Fibroblast of lung (primary cell): ENCODE measurements around the gene IL1RAP. TPM values are rescaled to one million over a fixed set of nuclear protein-coding genes. Genes with fewer than 3 reads are reported as not detected.
A peak's percentile ranks its signal among the peaks of the same experiment; 100 is the strongest.

Experiments
- DNase-seq, 2 donors: peaks; one replicate each; pipeline versions ENCODE4 v3.0.0 to v3.0.0-alpha.2; 2010; ENCODE audit warnings: low read depth in 2 of 2
- H2AFZ ChIP-seq: 2 replicates; pipeline ENCODE4 v1.5.1; 2012; ENCODE audit warnings: low read length, control low read depth, inconsistent platforms
- H3K27ac ChIP-seq: 2 replicates; pipeline ENCODE4 v1.5.1; 2011; ENCODE audit warnings: low read length, control low read depth; ENCODE audit not compliant: insufficient read depth
- H3K27me3 ChIP-seq: 2 replicates; pipeline ENCODE4 v1.5.1; 2011; ENCODE audit warnings: mild to moderate bottlenecking, low read length; ENCODE audit not compliant: control insufficient read depth, insufficient read depth
- H3K36me3 ChIP-seq: 2 replicates; pipeline ENCODE4 v1.5.1; 2011; ENCODE audit warnings: low read length; ENCODE audit not compliant: control insufficient read depth, insufficient read depth
- H3K4me1 ChIP-seq: 2 replicates; pipeline ENCODE4 v1.5.1; 2011; ENCODE audit warnings: low read length; ENCODE audit not compliant: control insufficient read depth, insufficient read depth; ENCODE audit errors: extremely low read depth
- H3K4me2 ChIP-seq: 2 replicates; pipeline ENCODE4 v1.5.1; 2011; ENCODE audit warnings: low read length, control low read depth; ENCODE audit not compliant: insufficient read depth; ENCODE audit errors: extremely low read depth
- H3K4me3 ChIP-seq, 4 experiments: fragments of 200-600 bp in 1 of 4; sonication (generic) in 1 of 4; replicated peaks in 1 of 4; 2 replicates each; pipeline ENCODE4 v1.5.1; 2011 to 2016; ENCODE audit warnings: low read length in 4 of 4, low read depth in 3 of 4, mild to moderate bottlenecking in 3 of 4, control low read depth in 2 of 4, inconsistent platforms in 1 of 4, mixed read lengths in 1 of 4; ENCODE audit not compliant: insufficient read depth in 1 of 4; ENCODE audit errors: control extremely low read depth in 1 of 4
- H3K79me2 ChIP-seq: 2 replicates; pipeline ENCODE4 v1.5.1; 2012; ENCODE audit warnings: mild to moderate bottlenecking, low read length, inconsistent platforms; ENCODE audit not compliant: control insufficient read depth, insufficient read depth
- H3K9ac ChIP-seq: 2 replicates; pipeline ENCODE4 v1.5.1; 2011; ENCODE audit warnings: mild to moderate bottlenecking, low read length, control low read depth; ENCODE audit not compliant: insufficient read depth
- H3K9me3 ChIP-seq: 2 replicates; pipeline ENCODE4 v1.5.1; 2012; ENCODE audit warnings: low read depth, low read length; ENCODE audit not compliant: control insufficient read depth, insufficient read depth
- H4K20me1 ChIP-seq: 2 replicates; pipeline ENCODE4 v1.5.1; 2011; ENCODE audit warnings: low read length; ENCODE audit not compliant: control insufficient read depth, insufficient read depth; ENCODE audit errors: extremely low read depth
- EZH2 ChIP-seq: IDR thresholded peaks from 2 replicates; pipeline ENCODE4 v1.5.1; 2012; ENCODE audit warnings: low read length, control low read depth, mild to moderate bottlenecking; ENCODE audit errors: missing control alignments
- polyA plus RNA-seq, 2 donors: library from polyadenylated mRNA; depleted of rRNA in 1 of 2; stranded (reverse) in 1 of 2; unstranded in 1 of 2; fragments of >200 nt; gene quantifications; 2 replicates each; pipeline ENCODE4 v1.2.1, GENCODE V29; 2011 to 2012; ENCODE audit warnings: missing spikeins in 1 of 2
- total RNA-seq: library from RNA; depleted of rRNA; stranded (reverse); fragments of >200 nt; gene quantifications from 2 replicates; pipeline ENCODE4 v1.2.1, GENCODE V29; 2014
- TF ChIP-seq, protein P1 (sequence below), 2 donors: IDR thresholded peaks in 1 of 2; conservative IDR thresholded peaks in 1 of 2; 1 replicate in 1 of 2; 2 replicates in 1 of 2; pipeline ENCODE4 v1.5.1; 2011 to 2012; ENCODE audit warnings: low read length in 2 of 2, control low read depth in 1 of 2, inconsistent platforms in 1 of 2, low read depth in 1 of 2, mild to moderate bottlenecking in 1 of 2

Gene IL1RAP
- total and polyA plus RNA-seq, 2 donors (not counting 1 experiment from before 2014, with no cell fraction given): 10.2 to 12.6 TPM

DNA sequence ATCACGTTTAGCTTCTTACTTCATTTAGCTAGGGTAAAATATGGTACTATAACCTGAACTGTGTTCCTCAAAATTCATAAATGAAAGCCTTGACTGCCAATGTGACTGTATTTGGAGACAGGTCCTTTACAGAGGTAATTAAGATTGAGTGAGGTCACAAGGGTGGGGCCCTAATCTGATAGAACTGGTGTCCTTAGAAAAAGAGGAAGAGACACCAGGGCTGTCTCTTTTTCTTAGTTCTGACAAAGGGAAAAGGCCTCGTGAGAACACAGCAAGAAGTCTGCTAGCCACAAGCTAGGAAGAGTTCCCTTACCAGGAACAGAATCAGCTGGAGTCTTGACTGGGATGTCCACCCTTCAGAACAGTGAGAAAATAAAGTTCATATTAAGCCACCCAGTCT is 185.9 kb downstream of the IL1RAP start:
- Histone ChIP-seq H3K27ac (no peak overlapping the region), H3K36me3 (no peaks in the 10 kb centered on the region), H3K4me3 (no peak overlapping the region), H3K9ac (no peak overlapping the region), H4K20me1 (no peaks in the 10 kb centered on the region), H3K9me3 (no peaks in the 10 kb centered on the region), H3K27me3 (no peaks in the 10 kb centered on the region), H3K79me2 (no peaks in the 10 kb centered on the region), H3K4me2 (no peak overlapping the region), H2AFZ (no peak overlapping the region), H3K4me1 (no peaks in the 10 kb centered on the region)
- TF ChIP-seq EZH2: no peak
- TF ChIP-seq, protein P1, sequence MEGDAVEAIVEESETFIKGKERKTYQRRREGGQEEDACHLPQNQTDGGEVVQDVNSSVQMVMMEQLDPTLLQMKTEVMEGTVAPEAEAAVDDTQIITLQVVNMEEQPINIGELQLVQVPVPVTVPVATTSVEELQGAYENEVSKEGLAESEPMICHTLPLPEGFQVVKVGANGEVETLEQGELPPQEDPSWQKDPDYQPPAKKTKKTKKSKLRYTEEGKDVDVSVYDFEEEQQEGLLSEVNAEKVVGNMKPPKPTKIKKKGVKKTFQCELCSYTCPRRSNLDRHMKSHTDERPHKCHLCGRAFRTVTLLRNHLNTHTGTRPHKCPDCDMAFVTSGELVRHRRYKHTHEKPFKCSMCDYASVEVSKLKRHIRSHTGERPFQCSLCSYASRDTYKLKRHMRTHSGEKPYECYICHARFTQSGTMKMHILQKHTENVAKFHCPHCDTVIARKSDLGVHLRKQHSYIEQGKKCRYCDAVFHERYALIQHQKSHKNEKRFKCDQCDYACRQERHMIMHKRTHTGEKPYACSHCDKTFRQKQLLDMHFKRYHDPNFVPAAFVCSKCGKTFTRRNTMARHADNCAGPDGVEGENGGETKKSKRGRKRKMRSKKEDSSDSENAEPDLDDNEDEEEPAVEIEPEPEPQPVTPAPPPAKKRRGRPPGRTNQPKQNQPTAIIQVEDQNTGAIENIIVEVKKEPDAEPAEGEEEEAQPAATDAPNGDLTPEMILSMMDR (conservative IDR thresholded peaks at IDR 0.05 in 1 of 2, IDR thresholded peaks at IDR 0.05 in 1 of 2; ENCODE audit: low read depth in 1 of 2, low read length in 2 of 2): no peak
- DNase-seq: no peak

DNA sequence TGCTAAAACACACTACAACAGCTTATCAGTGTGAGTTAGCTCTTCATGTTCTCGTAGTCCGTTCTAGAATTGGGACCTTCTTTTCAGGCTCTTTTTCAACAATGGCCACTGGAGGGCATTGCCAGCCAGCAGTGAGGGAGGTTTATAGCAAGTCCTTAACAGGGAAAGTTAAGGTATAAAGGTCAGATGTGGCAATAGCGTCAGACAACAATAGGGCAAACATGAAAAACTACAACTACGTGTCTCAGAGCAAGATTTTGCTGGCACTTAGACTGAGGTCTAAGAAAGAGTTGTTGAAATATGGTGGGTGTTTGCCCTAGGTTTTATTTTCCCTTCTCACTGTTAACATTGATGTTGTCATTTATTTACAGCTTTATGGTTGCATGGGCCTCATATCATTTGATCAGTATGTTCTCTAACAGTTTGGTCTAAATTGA is 187.2 kb downstream of the IL1RAP start:
- Histone ChIP-seq H3K36me3 (no peaks in the 10 kb centered on the region), H4K20me1 (no peaks in the 10 kb centered on the region), H3K79me2 (no peaks in the 10 kb centered on the region), H3K9me3 (no peaks in the 10 kb centered on the region), H3K27me3 (no peaks in the 10 kb centered on the region), H3K4me2 (no peak overlapping the region), H3K27ac (no peak overlapping the region), H3K4me3 (no peak overlapping the region), H3K9ac (no peak overlapping the region), H2AFZ (no peak overlapping the region), H3K4me1 (no peaks in the 10 kb centered on the region)
- peak; percentile 43 to 72 for DNase-seq
- TF ChIP-seq, protein P1 (conservative IDR thresholded peaks at IDR 0.05 in 1 of 2, IDR thresholded peaks at IDR 0.05 in 1 of 2; ENCODE audit: low read depth in 1 of 2, low read length in 2 of 2): peak; percentile 58 to 73
- no peak for TF ChIP-seq EZH2

DNA sequence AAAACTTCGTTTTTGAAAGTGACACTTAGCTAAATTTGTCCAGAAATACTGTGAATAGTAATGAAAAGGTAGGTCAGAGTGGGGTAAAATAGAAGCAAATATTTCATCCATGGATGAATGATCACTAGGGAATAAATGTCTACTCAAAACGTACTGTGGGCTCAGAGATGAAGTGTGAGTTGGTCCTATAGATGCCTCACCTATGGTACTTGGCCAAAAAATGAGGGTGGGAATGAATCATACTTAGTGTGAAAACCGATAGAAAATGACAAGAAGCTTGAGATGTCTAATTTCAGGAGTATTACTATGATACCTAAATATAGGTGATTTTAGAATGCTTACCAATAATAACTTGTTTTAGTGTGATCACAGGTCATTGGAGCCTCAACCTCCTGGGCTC is 192.7 kb downstream of the IL1RAP start:
- Histone ChIP-seq H3K4me1 (no peaks in the 10 kb centered on the region), H3K9me3 (no peaks in the 10 kb centered on the region), H3K9ac (no peak overlapping the region), H4K20me1 (no peaks in the 10 kb centered on the region), H3K27ac (no peak overlapping the region), H3K36me3 (no peaks in the 10 kb centered on the region), H2AFZ (no peak overlapping the region), H3K4me2 (no peak overlapping the region), H3K27me3 (no peaks in the 10 kb centered on the region), H3K79me2 (no peaks in the 10 kb centered on the region), H3K4me3 (no peak overlapping the region)
- TF ChIP-seq EZH2: no peak
- TF ChIP-seq, protein P1 (conservative IDR thresholded peaks at IDR 0.05 in 1 of 2, IDR thresholded peaks at IDR 0.05 in 1 of 2; ENCODE audit: low read depth in 1 of 2, low read length in 2 of 2): no peak
- DNase-seq: no peak

Other genes starting within 250 kb of the IL1RAP start
- 2.6 and 7.1 TPM in 2 replicates for gene CLDN1, start 191.6 kb upstream of the IL1RAP start, total RNA-seq
- 3.0 TPM in 2 replicates for gene CLDN1, start 191.6 kb upstream of the IL1RAP start, polyA plus RNA-seq
- under 0.01 and 0.33 TPM in 2 replicates for gene CLDN16, start 125.9 kb upstream of the IL1RAP start, total RNA-seq
- gene CLDN16, start 125.9 kb upstream of the IL1RAP start, polyA plus RNA-seq: 0.08 and 0.10 TPM in 2 replicates
- not detected in 2 replicates for gene TMEM207, start 64.2 kb upstream of the IL1RAP start, total RNA-seq
- not detected in 2 replicates for gene TMEM207, start 64.2 kb upstream of the IL1RAP start, polyA plus RNA-seq